Activated T-helper 2 cell treated with anti-CD3 and anti-CD28 coated beads, Interferon-gamma antibody, Interleukin-2, Interleukin-4, amounts not matched to agents 10 μg/mL and 5 μg/mL and 100 μg/mL, durations not matched to agents 14 hours and 24 hours and 36 hours (primary cell): ENCODE data around the gene LONRF2. TPM values are rescaled to one million over a fixed set of nuclear protein-coding genes. Genes with fewer than 3 reads are reported as not detected.

Source experiments
- DNase-seq: peaks from one replicate; pipeline ENCODE4 v3.0.0; 2021; ENCODE audit warnings: low spot score
- H3K27ac Mint-ChIP-seq: one replicate; pipeline ENCODE4 v1.8.0; 2021; ENCODE audit warnings: mixed read lengths
- H3K27me3 Mint-ChIP-seq: one replicate; pipeline ENCODE4 v1.8.0; 2021; ENCODE audit warnings: low read depth, mixed read lengths
- H3K36me3 Mint-ChIP-seq: one replicate; pipeline ENCODE4 v1.8.0; 2021; ENCODE audit warnings: low read depth, mixed read lengths
- H3K4me1 Mint-ChIP-seq: one replicate; pipeline ENCODE4 v1.8.0; 2021; ENCODE audit warnings: low read depth, mixed read lengths
- H3K4me3 Mint-ChIP-seq: one replicate; pipeline ENCODE4 v1.8.0; 2021; ENCODE audit warnings: low read depth, mild to moderate bottlenecking, moderate library complexity, mixed read lengths
- H3K9me3 Mint-ChIP-seq: one replicate; pipeline ENCODE4 v1.8.0; 2021; ENCODE audit warnings: mixed read lengths
- intact Hi-C: fragments of 100-400 bp; cut with micrococcal nuclease; formaldehyde crosslinking; loops from one replicate; pipeline ENCODE4 v1.15.1; 2023
- total RNA-seq: library from RNA; stranded (reverse); gene quantifications from 2 replicates; pipeline ENCODE4 v1.2.3, GENCODE V29; 2022

The LONRF2 gene
- total RNA-seq, 1 donor from 2014 or later: 0.21 TPM

DNA sequence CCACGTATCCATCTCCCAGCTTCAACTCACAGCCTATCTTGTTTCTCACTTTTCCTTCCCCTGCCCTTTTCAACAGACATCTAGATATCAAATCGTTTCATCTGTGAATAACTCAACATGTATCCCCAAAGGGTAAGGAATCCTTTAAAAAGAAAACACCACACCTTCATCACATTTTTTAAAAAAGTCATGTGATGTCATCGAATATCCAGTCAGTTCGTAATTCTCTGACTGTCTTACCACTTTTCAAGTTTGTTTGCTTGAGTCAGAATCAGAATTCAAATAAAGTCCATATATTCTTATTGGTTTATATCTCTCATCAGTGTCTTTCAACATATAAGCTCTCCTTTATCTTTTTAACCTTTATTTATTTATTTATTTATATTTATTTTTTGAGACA, 5.4 kb upstream of the LONRF2 start:
- no peaks in the 10 kb centered on the region for H3K4me1 Mint-ChIP-seq
- H3K27me3 Mint-ChIP-seq: peaks cover 50% of the 10 kb centered on the region
- intact Hi-C loops: no loop called here
- no peak for DNase-seq
- H3K36me3 Mint-ChIP-seq: no peaks in the 10 kb centered on the region
- no peaks in the 10 kb centered on the region for H3K9me3 Mint-ChIP-seq
- no peak overlapping the region for H3K4me3 Mint-ChIP-seq
- no peak overlapping the region for H3K27ac Mint-ChIP-seq

DNA sequence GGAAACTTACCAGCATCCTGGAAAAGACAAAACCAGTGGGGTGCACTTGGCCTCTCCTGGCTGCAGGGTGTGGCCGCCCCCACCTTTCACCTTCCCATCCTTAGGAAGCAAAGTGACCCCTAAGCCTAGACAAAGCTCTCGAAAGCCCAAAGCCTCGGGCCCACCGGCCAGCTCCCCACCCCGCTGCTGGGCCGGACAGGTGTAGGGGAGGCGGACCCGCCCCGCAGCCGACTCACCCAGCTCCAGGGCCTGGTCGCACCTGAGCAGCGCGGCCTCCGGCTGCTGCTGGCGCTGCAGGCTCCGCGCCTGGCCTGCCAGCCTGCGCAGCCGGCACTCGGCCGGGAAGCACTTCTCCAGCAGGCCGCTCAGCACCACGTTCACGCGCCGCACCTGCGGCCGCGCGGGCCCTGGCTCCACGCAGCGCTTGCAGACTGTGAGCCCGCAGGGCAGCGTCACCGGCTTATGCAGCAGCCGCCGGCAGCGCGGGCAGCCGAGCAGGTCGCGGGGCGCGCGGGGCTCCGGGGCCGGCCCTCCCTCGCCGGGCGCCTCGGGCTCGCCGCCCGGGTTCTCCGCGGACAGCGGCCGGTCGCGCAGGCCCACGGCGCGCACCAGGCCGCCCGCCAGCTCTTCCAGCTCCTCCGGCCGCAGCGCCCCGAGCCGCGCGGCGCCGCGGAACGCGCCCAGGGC, 979 bp downstream of the LONRF2 start:
- Mint-ChIP-seq H3K4me1 (peaks cover 2% of the 10 kb centered on the region), H3K4me3 (peak overlapping the region; percentile 57), H3K27me3 (peaks cover 66% of the 10 kb centered on the region), H3K9me3 (peaks cover 23% of the 10 kb centered on the region), H3K27ac (no peak overlapping the region), H3K36me3 (peaks cover 7% of the 10 kb centered on the region)
- intact Hi-C loops: loop anchor here (5.0 kb wide), 1 partner anchor 59 kb away; no protein-coding TSS in a partner anchor
- DNase-seq: no peak

DNA sequence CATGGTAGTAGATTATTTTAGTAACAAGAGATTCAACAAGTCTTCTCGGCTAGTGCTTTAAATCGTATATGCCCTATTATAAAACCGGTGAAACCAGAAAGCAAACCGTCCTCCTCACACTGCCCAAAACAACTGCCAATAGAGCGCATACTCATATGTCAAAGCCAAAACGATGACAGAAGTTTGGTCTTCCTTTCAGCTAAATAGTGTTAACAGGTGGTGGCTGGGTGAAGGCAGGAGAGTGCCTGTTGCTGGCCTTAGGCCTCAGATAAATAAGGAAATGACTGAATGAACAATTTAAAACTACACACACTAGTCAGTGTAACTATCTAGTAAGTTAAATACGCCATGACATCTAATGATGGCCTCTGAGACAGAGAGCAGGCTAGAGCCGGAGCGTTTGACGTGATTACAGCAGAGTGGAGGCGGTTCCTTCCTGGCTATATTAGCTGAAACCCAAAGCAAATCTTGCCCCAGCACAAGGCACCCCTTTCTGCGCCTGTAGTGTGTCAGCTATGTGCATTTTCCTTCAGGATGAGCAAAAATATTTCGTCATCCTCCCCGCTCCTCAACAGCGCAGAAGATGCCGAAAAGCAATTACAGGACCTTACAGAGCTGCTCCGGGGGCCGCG, 1.6 kb downstream of the LONRF2 start:
- H3K27me3 Mint-ChIP-seq: peaks cover 66% of the 10 kb centered on the region
- peaks cover 23% of the 10 kb centered on the region for H3K9me3 Mint-ChIP-seq
- H3K4me1 Mint-ChIP-seq: peaks cover 2% of the 10 kb centered on the region
- H3K27ac Mint-ChIP-seq: no peak overlapping the region
- no peak for DNase-seq
- H3K36me3 Mint-ChIP-seq: peaks cover 7% of the 10 kb centered on the region
- intact Hi-C loops: loop anchor here (5.0 kb wide), 1 partner anchor 58 kb away; no protein-coding TSS in a partner anchor
- H3K4me3 Mint-ChIP-seq: peak overlapping the region; percentile 57

DNA sequence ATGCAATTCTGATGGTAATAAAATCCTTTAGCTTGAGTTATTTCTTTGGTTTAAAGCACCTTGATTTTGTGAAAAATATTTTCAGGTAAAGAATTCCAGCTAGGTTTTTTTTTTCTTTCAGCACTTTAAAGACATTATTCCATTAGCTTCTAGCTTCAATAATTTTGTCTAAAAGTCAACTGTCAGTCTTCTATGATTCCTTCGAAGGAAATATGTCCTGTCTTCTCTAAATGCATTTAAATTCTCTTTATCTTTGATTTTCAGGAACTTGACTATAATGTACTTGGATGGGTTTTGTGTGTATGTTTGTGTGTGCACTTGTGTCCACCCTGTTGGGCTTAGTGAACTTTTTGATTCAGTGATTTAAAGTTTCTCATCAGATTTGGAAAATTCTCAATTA, 4.7 kb downstream of the LONRF2 start:
- DNase-seq: no peak
- Mint-ChIP-seq H3K4me3 (no peak overlapping the region), H3K27me3 (peaks cover 54% of the 10 kb centered on the region)

DNA sequence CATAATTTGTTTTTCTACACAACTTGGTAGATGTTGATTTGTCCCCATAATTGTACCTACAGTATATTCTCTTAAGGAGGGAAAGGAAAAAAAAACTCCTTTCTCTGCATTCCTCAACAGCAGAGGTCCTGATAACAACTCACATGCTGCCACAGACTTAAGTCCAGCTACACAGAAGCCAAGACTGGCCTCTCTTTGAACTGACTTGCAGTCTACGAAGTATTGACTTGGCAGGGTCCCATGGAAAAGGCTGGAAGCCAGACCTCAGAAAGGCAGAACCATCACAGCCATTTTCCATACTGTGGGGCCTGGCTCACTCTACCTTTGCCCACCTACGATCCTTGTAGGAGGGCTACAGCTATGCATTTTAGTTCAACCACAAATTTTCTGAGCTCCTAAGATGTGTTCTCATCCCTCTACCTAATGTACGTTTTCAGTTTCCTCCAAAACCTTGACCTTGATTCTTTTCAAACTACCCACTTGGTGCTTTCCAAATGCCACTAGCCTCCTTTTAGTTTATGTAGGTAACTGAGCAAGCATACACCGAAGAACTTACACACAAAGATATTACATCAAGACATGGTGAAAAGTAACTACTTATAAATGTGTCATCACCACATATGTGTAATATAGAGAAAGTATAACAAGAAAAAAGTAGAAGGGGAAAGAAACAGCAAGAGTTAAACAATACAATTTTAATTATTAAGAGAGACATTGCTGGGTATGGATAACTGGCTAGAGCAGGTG, 12.2 kb downstream of the LONRF2 start:
- peaks cover 42% of the 10 kb centered on the region for H3K27me3 Mint-ChIP-seq
- H3K36me3 Mint-ChIP-seq: no peaks in the 10 kb centered on the region
- H3K9me3 Mint-ChIP-seq: no peaks in the 10 kb centered on the region
- DNase-seq: no peak
- H3K27ac Mint-ChIP-seq: no peak overlapping the region
- H3K4me3 Mint-ChIP-seq: no peak overlapping the region
- peaks cover 3% of the 10 kb centered on the region for H3K4me1 Mint-ChIP-seq
- intact Hi-C loops: no loop called here

More for the DNA sequence above, 4.7 kb downstream of the LONRF2 start:
- H3K36me3 Mint-ChIP-seq: peaks cover 7% of the 10 kb centered on the region
- peaks cover 23% of the 10 kb centered on the region for H3K9me3 Mint-ChIP-seq
- H3K27ac Mint-ChIP-seq: no peak overlapping the region
- H3K4me1 Mint-ChIP-seq: peaks cover 2% of the 10 kb centered on the region
- intact Hi-C loops: no loop called here

DNA sequence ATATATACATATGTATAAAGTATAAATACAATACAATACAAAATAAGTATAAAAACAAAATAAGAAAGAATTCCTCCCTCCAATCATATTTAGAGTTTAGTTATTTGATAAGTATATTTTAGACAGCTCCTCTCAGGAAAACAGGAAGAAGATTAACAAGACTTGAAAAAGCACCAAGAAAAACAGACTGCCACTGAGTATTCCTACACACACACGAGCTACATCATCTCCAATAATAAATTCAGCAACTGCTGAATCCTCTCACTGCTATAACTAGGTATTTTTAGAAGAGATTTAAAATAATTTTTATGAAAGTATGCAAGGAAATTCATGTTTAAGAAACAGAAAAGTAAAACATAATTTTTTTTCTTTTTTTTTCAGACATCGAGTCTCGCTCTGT, 13.0 kb downstream of the LONRF2 start:
- Mint-ChIP-seq H3K9me3 (no peaks in the 10 kb centered on the region), H3K36me3 (no peaks in the 10 kb centered on the region), H3K27ac (no peak overlapping the region), H3K27me3 (peaks cover 38% of the 10 kb centered on the region), H3K4me1 (peaks cover 3% of the 10 kb centered on the region), H3K4me3 (no peak overlapping the region)
- intact Hi-C loops: no loop called here
- no peak for DNase-seq

DNA sequence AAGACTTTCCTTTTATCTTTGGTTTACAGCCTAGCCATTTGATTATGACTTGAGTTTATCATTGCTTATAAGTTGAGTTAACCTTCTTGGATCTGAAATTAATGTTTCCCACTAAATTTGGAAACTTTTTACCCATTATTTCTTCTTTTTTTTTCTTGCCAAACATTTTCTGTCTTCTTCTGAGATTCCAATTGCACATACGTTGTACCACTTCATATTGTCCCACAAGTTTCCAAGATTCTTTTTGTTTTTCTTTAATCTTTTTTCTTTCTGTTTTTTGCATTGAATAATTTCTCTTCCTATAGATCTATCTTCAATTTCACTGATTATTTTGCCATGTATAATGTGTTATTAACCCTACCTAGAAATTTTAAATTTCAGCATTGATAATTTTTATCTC, 18.6 kb downstream of the LONRF2 start:
- DNase-seq: no peak
- H3K4me1 Mint-ChIP-seq: no peaks in the 10 kb centered on the region
- no peak overlapping the region for H3K4me3 Mint-ChIP-seq
- H3K36me3 Mint-ChIP-seq: no peaks in the 10 kb centered on the region
- H3K27me3 Mint-ChIP-seq: peaks cover 42% of the 10 kb centered on the region
- H3K9me3 Mint-ChIP-seq: peaks cover 4% of the 10 kb centered on the region
- intact Hi-C loops: no loop called here
- no peak overlapping the region for H3K27ac Mint-ChIP-seq

DNA sequence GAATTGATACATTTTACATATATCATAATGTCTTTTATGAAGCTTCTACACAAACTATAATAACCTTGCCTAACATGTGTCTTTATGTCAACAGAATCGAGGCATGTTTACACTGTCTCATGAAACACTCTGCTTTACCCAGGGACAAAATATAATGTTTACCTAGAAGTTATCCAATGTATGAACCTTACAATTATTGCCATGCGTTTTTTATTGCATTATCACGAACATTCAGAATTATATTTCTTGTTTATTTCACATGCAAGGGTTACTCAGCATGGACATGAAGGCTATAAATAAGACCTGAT, 19.8 kb downstream of the LONRF2 start:
- no peak overlapping the region for H3K4me3 Mint-ChIP-seq
- peaks cover 4% of the 10 kb centered on the region for H3K9me3 Mint-ChIP-seq
- H3K27ac Mint-ChIP-seq: no peak overlapping the region
- intact Hi-C loops: no loop called here
- H3K36me3 Mint-ChIP-seq: no peaks in the 10 kb centered on the region
- H3K4me1 Mint-ChIP-seq: no peaks in the 10 kb centered on the region
- no peak for DNase-seq
- peaks cover 46% of the 10 kb centered on the region for H3K27me3 Mint-ChIP-seq

DNA sequence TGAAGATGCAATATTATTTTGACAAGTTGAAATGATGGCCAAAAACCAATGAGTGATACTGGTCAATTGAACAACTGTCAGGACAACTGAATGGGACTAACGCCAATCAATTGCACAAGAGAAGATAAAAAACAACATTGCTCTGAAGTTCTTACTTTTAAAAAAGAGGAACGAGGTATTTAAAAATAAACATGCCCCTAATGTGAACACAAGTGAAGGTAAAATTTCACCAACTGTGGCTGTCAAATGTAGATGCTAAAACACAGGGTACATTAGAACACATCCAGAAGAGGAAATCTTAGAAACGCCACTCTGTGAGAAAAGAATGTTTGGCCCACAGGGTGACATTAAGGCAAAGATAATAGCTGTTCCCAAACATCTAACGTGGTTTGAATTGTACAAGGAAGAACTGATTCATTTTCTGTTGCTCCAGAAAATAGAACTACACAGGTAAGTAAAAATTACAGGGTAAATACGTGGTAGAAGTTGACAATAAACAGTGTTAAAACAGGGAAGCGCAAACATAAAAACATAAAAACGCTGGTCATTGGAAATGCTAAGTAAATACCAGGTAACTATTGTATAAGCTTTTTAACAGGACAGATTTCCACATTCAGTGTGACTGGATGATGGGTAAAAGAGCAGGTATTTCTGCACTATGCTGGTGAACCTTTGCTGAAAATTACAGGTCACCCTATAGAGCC, 20.3 kb downstream of the LONRF2 start:
- Mint-ChIP-seq H3K9me3 (peaks cover 4% of the 10 kb centered on the region), H3K27ac (no peak overlapping the region), H3K27me3 (peaks cover 41% of the 10 kb centered on the region), H3K36me3 (no peaks in the 10 kb centered on the region), H3K4me1 (no peaks in the 10 kb centered on the region), H3K4me3 (no peak overlapping the region)
- no peak for DNase-seq
- intact Hi-C loops: no loop called here

DNA sequence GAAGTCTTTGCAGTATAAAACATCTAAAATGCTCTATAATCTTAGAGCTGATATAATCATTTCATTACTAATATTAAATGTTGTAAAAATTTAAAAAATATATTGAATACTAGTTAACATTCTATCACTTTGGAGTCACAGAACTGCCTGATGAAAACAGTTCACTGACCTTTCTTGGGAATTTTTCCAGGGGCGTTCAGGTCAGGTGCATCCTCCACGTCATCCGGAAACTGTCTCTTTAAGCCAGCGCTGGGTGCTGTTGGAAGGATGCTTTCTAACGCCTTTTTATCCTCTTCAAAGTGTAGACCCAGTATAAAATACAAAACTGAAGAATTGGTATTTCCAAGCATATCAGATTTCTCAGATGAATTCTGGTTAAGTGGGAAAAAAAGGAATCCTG, 22.8 kb downstream of the LONRF2 start:
- H3K27me3 Mint-ChIP-seq: peaks cover 44% of the 10 kb centered on the region

DNA sequence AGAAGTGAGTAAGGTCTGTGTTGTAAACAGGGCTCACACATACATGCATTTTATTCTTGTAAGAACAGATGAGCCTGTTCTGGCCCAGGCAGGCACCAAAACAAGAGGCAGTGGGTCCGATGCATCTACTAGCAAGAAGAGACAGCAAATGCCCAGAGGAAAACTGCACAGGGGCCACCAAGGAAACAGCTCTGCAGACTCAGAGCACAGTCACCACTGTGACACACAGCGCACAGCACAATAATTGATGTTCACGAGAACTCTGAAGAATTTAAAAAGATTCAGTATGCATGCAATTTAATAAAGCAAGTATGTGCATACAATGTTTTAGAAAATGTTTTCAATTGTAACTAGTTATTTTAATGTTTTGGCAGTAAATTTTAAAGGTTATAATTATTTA, 24.8 kb downstream of the LONRF2 start:
- no peak for DNase-seq
- H3K4me3 Mint-ChIP-seq: no peak overlapping the region
- intact Hi-C loops: no loop called here
- no peaks in the 10 kb centered on the region for H3K36me3 Mint-ChIP-seq
- peaks cover 6% of the 10 kb centered on the region for H3K4me1 Mint-ChIP-seq
- no peak overlapping the region for H3K27ac Mint-ChIP-seq
- H3K27me3 Mint-ChIP-seq: peaks cover 41% of the 10 kb centered on the region
- no peaks in the 10 kb centered on the region for H3K9me3 Mint-ChIP-seq

More for the DNA sequence above, 22.8 kb downstream of the LONRF2 start:
- Mint-ChIP-seq H3K27ac (no peak overlapping the region), H3K9me3 (peaks cover 4% of the 10 kb centered on the region), H3K4me1 (peaks cover 3% of the 10 kb centered on the region), H3K4me3 (no peak overlapping the region), H3K36me3 (no peaks in the 10 kb centered on the region)
- intact Hi-C loops: no loop called here
- DNase-seq: no peak

DNA sequence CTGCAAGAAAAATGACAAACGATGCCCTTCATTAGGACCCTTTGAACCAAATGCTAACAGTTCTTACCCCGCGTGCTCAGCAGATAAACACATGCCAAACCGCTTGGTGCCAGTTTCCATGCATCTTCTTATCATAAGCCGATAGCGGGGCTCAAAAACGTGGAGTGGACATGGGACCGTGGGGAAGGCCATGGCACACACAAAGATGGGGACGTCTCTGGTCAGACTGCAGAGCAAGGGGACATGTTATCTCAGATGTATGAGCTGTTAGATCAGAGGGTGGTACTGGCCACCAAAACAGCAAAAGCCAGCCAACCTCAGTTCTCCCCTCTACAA, 28.2 kb downstream of the LONRF2 start:
- no peaks in the 10 kb centered on the region for H3K9me3 Mint-ChIP-seq
- peaks cover 6% of the 10 kb centered on the region for H3K4me1 Mint-ChIP-seq
- no peaks in the 10 kb centered on the region for H3K36me3 Mint-ChIP-seq
- no peak overlapping the region for H3K27ac Mint-ChIP-seq
- peaks cover 23% of the 10 kb centered on the region for H3K27me3 Mint-ChIP-seq
- no peak overlapping the region for H3K4me3 Mint-ChIP-seq
- no peak for DNase-seq
- intact Hi-C loops: loop anchor here (5.0 kb wide), 1 partner anchor 73 kb away; no protein-coding TSS in a partner anchor
